Activated CD8-positive, alpha-beta memory T cell treated with anti-CD3 and anti-CD28 coated beads, Interleukin-2, amount 50 U/mL, for 4 hours (primary cell): ENCODE results near the gene CCNE1.

ENCODE experiments used
- DNase-seq: peaks from one replicate; pipeline ENCODE4 v3.0.0-alpha.2; 2020

Gene CCNE1

DNA sequence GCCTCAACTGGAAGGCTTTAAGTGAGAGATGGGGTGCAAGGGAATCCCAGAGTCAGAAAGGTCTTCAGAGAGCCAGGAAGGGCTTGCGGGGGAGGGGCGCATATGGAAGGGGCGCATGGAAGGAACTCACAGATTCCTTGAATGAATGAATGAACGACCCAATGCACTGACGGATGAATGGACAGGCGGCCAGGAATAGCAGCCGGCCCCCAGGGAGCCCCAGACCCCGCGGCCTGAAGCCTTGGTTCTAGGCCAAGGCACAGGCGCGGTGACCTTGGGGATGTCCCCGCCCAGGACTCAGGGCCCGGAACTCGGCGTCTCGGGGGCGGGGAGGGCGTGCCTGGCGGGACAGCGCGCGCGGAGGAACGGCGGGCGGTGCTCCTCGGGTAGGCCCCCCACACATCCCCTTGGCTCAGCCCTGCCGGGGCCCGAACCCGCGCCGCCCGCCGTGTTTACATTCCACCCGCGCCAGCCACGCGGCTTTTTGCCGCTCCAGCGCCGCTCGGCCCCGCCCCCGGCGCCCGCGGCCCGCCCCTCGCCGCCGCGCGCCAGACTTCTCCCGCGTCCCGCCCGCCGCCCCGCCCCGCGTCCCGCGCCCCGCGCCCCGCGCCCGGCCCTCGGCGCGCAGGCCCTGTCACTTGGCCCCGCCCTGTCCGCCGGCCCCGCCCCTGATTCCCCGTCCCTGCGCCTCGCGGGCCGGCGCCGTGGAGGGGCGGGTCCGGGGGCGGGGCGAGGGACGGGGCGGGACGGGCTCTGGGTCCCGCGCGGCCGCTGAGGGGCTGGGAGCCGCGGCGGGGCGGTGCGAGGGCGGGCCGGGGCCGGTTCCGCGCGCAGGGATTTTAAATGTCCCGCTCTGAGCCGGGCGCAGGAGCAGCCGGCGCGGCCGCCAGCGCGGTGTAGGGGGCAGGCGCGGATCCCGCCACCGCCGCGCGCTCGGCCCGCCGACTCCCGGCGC, at the start of gene CCNE1:
Gene CCNE1 (plus strand): TSS at position 867 of the 955 bp plus-strand sequence. CDS start 565 bp downstream, outside the sequence.
- peak; percentile 97 for DNase-seq

DNA sequence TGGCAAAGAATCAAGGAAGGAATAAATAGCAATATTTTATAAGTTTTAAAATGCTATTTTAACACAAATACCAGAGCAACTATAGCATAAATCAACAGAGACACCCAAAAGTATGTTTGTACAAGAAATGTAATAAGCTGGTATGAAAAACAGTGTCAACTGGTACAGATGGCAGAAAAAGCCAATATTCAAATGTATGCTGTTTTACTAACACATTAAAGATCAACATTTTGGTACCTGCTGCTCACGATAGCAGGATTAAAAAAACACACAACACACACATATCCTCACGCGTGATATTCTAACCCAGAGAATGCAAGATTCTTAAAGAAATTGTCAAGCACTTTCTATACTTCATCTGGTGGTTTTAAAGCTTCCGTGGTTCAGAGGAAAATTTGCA, 48.6 kb upstream of the CCNE1 start:
- DNase-seq, result no peak

DNA sequence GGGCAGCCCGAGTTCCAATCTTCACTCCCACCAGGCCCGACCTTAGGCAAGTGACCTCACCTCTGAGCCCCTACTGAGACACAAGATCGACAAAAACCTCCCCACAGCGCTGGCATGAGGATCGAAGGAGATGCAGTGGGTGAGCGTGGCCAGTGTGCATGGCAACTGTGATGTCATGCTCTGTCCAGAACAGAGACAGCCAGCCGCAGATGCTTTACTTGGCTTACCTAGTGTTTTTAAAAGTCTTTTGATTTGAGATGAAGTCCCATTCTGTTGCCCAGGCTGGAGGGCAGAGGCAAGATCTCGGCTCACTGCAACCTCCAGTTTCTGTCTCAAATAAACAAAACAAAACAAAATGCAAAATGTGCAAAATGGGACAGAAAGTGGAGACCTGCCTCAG, 47.4 kb upstream of the CCNE1 start:
- DNase-seq, result no peak

DNA sequence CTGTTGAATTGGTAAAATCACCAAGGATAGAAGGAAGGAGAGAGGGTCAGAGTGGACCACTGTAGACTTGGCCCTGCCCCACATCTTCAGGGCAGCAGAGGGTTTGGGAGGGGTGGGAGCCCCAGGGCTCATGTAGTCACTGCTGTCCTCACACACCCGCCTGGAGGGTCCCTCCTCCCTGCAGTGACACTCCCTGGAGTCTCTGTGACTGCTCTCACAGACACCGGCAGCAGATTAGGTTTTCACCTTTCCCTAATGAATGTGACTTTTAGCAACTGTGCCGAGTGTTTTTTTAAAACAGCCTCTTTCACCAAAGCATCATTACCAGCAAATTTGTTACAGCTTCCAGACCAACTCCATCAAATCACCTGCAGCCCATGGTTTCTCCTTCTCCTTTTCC, 45.7 kb upstream of the CCNE1 start:
- no peak for DNase-seq

DNA sequence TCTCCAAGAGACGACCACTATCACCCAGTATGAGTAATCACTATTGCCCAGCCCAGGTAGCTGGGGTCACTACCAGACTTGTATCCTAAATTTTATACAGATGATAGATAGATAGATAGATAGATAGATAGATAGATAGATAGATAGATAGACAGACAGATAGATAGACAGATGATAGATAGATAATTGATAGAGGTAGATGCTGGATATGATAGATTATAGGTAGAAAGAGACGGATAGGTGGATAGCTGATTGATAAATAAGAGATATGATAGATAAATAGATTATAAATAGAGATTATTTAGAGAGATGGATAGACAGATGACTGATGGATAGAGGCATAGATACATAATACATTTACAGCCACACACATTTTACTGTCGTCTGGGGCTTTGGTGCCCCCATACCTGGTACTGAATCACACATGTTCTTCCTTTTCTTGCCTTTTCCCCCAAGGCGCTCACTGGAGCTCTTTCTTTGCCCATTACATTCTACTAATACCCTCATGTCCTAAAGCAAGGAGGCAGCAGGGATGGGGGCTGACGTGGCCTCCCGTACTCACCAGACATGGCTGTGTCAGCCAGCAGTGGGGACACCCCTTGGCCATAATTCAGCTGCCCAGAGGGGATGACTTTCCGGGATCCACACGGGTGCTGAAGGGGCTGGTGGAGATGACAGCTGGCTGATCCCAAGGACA, 44.6 kb upstream of the CCNE1 start:
- DNase-seq, result no peak

DNA sequence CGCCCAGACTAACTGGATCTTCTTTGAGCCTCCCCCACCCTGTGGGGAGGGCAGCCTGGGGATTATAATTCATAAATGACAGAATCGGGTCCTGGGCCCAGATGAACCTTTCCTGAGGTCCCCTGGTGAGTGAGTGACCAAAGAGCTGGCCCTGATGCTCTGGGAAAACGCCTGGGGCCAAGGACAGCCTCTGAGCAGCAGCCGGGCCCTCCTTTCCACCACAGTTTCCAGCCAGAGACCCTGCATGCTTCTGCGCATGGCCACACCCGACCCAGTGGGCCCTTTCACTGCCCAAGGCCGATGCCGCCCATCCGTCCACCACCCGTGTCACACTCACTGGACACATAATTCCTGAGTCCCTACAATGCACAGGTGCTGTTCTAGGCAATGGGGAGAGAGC, 43.6 kb upstream of the CCNE1 start:
- no peak for DNase-seq

DNA sequence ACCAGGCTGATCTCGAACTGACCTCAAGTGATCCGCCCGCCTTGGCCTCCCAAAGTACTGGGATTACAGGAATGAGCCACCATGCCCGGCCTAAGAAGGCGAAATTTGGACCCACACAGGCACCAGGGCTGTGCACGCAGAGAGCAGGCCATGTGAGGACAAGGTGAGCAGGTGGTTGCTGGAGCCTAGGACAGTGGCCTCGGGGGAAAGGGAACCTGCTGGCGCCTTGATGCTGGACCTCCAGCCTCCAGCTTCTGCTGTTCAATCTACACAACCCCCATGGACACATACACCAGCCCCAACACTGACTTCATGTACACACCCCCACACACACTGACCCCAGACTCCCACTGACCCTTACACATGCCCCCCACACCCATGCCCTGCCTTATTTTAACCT, 41.8 kb upstream of the CCNE1 start:
- no peak for DNase-seq

DNA sequence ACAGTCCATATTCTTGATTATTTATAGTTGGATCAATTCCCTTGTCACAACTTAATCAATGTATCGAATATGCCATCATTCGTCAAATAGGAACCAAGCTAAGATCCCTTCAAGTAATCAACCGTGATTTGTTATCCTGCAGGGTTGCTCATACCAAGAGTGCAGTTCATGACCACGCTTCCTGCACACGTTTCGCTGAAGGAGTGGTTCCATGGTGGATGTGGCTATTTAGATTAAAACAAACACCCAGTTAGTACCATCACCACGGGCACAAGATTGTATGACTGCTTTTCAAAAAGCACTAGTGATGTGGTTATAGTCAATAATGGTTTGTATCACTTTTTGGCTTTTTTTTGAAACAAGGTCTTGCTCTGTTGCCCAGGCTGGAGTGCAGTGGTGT, 41.1 kb upstream of the CCNE1 start:
- no peak for DNase-seq

DNA sequence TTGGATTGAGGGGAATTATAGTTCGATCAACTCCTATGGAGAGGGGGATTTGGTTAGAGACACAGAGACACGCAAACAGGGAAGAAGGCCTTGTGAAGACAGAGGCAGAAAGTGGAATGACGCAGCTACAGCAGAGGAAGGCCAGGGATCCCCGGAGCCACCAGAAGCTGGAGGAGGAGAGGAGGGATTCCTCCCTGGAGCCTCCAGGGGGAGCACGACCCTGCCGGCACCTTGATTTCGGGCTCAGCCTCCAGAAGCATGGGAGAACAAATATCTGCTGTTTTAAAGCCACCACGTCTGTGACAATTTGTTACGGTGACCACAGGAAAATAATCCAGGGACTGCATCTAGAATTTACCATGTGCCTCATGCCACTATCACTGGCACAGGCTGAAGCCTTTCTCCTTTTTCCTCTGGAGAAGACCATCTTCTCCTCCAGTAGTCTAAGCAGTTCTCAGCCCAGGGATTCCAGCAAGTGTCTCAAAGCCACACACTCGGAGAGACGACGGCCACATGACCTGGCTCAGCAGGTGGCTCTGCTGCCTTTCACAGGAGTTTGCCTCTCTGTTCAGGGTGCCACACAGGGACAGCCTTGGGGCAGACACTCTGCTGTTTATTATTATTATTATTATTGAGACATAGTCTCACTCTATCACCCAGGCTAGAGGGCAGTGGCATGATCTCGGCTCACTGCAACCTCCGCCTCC, 39.9 kb upstream of the CCNE1 start:
- DNase-seq, result peak; percentile 32

DNA sequence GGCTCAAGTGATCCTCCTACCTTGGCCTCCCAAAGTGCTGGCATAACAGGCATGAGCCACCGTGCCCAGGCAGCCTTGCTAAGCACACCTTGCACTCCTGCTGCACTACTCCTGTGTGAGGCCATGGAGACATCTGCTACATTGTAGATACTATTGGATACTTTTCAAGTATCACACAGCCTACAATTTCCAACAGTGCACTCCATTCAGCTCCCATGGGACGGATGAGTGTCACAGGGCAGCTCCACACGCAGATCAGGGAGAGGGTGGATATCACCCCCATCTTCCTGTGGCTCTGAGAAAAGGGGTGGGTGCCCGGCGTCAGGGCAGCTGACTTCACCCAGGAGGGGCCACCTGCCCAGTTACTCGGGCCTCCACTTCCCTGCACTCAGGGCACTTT, 39.1 kb upstream of the CCNE1 start:
- DNase-seq, result no peak

DNA sequence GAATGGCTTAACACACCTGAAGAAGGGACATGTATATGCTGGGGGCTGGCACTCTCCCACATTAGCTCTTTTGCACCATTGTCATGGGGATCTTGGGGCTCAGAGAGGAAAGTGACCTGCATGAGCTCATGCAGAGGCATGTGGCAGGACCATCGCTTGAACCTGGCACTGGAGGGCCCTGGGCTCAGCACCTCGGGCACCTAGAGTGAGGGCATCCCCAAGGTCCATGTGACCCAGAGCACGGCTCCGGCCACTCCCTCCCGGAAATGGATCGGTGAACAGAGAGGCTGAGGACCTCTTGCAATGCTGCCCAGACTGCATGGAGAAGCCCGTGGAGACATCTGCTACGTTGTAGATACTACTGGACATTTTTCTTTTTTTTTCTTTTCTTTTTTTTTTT, 38.6 kb upstream of the CCNE1 start:
- DNase-seq, result no peak

DNA sequence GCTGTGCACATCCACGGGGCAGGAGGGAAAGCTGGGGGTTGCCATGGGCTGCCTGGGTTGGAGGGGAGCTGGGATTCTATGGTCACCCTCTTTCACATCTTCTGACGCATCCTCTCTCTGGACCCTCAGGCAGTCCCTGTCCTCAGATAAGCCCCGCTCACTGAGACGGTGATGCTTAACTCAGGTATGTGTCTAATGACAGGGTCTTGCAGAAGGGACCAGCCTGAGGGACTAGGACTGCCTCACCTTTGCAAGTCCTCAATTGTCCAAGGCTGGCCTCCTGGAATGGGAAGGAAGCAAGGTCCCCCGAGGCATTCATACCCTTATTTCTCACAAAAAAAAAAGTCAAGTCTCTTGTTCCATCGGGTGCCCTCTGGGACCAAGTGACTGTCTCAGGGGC, 37.7 kb upstream of the CCNE1 start:
- DNase-seq, result no peak

DNA sequence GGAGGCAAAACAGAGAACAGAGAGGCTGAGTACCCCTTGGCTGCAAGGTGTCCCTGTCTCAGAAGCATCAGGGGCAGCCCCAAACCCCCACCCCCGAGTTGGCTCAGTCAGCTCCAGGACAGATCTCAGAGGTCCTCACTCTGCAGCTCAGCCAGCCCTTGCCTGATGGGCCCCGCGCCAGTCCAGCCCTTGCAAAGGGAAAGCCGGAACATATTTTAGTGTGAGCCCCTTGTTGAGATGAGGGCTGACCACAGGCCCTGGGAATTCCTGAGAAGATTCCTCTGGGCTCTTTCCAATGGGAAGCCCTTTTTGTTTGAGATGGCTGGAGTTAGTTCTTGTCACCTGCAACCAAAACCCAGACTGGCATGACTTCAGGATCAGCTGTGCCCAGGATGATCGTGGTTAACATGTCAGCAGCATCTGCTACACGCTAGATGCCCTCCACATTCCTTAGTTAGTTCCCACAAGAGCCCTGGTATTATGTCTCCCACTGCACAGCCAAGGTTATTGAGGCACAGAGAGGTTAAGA, 33.9 kb upstream of the CCNE1 start:
- DNase-seq, result no peak

DNA sequence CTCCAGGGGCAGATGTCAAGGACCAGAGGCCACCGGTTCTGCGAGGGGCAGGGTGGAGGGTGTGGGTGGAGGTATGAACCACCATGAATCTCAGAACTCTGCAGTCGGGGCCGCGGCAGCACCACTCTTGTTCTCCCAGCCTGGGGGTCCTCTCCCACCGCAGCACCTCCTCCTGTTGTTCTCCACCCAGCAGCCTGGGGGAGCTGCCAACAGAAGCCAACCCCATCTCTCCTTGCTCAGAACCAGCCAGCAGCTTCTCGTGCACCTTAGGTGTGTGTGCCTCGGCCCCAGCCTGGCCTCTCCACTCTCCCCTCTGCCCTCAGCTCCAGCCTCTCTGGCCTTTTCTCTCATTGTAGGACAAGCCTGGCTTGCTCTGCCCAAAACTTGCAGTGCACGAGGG, 31.9 kb upstream of the CCNE1 start:
- no peak for DNase-seq

DNA sequence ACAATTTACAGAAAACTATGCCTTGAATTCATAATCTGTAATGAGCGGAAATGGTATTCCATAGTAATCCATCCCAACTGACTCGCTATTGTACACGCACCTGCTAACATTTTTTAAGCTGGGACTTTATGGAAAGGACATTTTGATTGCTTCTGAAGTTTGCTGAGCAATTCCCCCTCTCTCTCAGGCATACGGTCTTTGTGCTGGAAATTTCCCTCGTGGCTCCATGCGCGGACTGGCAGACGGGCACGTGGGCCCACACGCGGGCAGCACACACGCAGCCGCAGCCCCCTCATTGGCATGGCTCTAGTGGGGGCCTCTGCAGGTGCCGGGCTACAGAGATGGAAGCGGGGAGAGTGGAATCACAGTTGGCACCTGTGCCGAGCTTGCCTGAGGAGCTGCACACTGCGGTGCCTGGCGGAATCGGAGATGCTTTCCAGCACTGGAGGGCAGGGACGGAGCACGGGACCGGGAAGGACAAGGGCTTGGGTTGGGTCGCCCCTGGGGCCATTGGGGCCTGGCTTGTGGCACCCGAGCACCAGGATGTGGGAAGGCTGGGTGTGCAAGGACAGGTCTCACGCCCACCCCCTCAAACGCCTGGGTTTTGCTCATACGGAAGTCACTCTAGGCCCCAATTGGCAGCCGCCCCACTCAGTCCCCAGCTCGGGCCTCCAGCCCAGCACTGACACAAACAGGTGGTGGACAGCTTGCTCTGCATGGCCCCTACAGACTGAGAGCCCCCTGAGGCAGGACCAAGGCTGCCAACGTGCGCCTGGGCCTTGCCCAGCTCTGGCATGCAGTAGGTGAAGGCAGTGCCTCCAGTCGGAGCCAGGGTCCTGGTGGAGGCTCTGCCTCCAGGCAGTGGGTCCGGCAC, 30.2 kb upstream of the CCNE1 start:
- DNase-seq, result no peak

DNA sequence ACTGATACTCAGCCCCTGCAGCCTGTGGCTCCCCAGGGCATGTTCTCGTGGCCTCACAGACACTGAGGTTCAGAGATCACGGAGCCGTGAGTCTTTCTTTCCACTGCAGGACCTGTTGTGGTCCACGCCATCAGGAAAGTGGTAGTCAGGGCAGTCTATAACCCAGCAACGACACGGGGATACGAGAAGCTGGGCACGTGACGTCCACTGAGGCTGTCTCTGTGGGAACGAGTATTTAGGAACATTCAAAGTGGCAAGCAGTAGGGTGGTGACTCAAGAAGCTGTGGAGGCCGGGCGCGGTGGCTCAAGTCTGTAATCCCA, 29.6 kb upstream of the CCNE1 start:
- DNase-seq, result no peak

DNA sequence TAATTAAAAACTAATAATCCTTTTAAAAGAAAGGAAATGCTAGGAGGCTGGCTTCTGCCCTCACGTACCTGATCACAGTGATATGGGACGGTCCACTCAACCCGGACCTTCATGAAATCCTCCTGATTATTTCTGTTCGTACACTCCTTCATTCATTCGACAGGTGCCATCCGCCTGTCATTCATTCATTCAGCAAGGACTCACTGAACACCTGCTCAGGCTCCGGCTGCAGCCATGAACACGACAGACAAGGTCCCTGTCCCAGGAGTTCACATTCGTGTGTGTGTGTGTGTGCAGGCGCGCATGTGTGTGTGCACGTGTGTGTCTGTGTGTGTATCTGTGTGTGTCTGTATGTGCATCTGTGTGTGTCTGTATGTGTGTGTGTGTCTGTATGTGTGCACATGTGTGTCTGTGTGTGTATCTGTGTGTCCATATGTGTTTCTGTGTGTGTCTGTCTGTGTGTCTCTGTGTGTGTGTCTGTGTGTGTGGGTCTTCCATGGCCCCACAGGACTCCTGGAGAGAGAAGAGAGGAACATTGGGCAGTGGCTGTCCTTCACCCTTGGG, 28.1 kb upstream of the CCNE1 start:
- DNase-seq, result no peak

DNA sequence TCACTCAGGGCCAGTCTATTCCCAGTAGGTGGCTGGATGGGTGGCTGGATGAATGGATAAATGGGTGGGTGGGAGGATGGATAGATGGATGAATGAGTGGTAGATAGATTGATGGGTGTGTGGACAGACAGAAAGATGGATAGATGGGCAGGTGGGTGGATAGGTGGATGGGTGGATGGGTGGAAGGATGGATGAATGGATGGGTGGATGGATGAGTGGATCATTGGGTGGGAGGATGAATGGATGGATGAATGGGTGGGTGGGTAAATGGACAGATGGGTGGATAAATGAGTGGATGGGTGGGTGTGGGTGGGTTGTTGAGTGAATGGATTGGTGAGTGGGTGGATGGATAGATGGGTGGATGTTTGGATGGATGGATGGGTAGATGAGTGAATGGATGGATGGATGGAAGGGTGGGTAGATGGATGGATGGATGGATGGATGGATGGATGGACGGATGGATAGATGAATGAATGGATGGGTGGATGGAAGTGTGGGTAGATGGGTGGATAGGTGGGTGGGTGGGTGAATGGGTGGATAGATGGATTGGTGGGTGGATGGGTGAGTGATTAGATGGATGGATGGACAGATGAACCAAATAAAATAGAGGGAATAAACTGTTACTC, 27.1 kb upstream of the CCNE1 start:
- no peak for DNase-seq

DNA sequence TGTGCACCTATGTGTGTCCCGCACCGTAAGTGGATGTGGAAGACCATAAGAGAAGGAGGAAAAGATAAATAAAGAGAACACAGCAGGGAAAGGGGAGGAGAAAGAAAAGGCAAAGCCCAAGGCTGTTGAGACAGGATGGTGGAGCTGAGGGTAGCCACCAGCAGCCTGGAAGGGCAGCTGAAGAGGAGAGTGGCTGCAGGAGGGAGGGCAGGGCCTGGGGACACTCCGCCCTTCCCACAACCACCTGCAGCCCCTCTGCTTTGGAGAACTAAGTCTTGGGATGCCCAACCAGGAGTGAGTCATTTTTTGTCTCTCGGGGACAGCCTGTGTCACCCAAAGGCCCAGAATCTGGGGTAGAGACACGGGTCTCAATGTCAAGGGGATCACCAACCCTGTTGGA, 26.4 kb upstream of the CCNE1 start:
- no peak for DNase-seq

DNA sequence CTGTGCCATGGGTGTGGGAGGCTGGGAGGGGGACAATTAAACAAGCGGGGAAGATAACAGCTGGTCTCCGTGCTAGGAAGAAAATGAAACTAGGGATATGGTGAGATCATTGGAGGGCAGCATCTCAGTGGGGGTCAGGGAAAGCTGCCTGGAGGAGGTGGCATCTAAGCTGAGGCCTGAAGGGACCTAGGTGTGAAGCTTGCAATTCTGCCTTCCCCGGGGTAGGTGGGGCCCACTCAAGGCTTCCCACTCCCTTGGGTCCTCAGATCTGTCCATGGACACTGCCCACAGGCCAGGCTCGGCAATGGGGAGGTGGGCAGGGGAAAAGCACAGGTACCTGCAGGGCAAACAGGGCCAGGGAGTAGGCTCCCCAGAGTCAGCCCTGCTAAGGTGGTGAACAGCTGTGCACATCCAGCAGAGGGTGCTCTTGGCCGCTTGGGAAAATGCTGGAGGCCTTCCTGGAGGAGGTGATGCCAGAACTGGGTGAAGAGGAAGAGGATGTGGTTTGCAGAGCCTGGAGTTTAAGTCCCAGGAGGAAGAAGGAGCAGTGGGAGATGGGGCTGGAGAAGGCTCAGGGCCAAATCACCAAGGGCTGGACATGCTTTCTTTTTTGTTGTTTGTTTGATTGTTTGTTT, 25.7 kb upstream of the CCNE1 start:
- DNase-seq, result no peak

DNA sequence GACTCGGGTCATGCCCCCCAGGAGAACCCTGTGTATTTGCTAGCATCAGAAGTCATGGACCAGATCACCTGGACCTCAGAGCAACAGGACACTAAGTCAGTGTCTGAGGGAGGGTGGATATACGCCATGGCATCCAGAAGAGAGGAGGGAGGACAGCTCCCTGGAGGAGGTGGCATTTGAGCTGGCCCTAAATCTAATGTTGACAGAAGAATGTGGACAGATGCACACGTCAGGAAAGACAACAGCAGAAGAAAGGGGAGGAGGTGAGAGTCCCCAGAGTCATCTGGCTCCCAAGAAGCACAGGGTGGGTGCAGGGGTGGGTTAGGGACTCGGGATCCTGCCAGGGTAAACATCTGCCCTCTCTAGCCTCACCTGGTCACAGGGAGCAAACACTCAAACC, 24.5 kb upstream of the CCNE1 start:
- no peak for DNase-seq
